GM18498 (cell line): Measurements from ENCODE around the gene TECR.
A peak's percentile ranks its signal among the peaks of the same experiment; 100 is the strongest.
"Not testable (repeated sequence)": the region's sequence is repeated elsewhere in the genome, so short reads cannot be mapped to it uniquely, and the experiment has no call there.

Experiments used
- ATAC-seq: cut with Tn5 transposase; IDR thresholded peaks from one replicate; pipeline ENCODE4 v1.9.1; 2021; ENCODE audit warnings: mild to moderate bottlenecking, moderate library complexity; ENCODE audit not compliant: unreplicated experiment

TECR gene

DNA sequence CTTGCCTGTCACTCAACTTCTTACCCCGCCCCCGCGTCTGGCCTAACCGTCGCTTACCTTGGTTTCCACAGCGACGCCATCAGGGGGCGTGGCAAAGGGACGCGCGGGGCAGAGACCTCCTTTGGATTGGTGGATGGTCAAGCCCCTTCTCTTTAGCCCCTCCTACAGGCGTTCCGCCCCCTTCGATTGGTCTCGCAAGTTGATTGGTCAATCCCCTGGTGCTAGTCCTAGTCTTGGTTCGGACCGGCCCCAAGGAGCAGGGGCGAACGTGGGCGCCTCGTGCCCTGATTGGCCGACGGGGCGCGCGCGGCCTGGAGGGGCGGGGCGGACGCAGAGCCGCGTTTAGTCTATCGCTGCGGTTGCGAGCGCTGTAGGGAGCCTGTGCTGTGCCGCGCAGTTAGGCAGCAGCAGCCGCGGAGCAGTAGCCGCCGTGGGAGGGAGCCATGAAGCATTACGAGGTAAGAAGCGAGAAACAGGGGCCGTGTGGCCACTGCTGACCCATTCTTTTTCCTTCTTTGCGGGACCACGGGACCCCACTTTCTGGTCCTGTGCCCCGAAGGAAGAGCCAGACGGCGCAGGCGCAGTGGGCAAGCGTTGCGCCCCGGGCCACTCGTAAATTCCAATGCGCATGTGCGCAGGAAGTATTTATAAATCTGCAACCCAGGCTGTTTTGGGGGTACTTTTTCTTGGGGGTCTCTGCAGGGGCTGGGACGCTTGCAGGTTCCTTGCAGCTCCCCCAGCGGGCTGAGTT is at the start of gene TECR:
TSS of gene TECR (plus strand) at position 341 of the 751 bp plus-strand sequence. CDS start at position 444, 103 bp downstream.
- ATAC-seq: peak; percentile 97

GRCh38 chr19:14479975-14480699 is 49.3 kb upstream of the TECR start:
- no peak for ATAC-seq

DNA sequence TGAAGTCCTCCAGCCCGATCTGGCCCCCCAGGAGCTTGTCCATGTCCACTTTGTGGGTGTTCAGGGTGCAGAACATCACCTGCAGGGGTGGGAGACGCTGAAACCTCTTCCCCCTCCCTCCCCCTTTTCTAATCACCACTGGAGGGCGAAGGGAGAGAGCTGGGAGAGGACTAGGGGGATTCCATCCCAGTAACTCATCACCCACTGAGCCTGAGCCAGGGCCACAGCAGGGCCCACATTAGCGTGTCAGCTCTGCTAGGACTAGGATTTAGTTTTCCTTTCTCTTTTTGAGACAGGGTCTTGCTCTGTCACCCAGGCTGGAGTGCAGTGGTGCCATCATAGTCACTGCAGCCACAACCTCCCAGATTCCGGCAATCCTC is 48.7 kb upstream of the TECR start:
- no peak for ATAC-seq

DNA sequence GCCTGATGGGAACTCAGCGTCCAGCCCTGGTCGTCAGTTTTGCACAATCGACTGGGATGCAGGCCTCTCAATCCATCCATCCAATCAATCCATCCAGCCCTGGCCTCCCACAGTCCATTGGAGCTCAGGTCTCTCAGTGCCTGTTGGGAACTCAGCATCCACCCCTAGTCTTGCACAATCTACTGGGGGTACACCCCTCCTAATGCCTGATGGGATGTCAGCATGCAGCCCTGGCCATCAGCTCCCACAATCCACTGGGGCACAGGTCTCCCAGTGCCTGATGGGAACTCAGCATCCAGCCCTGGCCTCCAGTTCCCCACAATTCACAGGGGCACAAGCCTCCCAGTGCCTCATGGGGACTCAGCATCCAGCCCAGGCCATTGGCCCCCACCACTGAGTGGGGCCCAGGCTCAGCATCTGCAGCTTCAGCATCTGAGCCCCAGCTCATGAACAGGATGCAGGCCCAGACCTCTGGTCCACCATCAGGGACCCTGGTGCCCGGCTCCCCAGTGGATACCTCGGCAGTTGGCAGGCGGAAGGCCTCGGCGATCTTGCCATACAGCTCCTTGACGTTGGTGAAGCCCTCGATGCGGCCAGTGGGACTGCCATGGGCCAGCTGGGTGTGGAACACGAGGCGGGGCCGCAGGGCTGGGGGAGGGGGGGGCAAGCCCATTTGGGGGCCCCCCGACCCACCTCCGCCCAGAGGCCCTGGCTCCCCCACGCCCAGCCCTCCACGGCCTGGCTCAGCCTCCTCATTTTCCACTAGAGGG is 47.0 kb upstream of the TECR start:
- no peak for ATAC-seq

GRCh38 chr19:14487370-14488125 is 41.8 kb upstream of the TECR start:
- ATAC-seq: no peak

DNA sequence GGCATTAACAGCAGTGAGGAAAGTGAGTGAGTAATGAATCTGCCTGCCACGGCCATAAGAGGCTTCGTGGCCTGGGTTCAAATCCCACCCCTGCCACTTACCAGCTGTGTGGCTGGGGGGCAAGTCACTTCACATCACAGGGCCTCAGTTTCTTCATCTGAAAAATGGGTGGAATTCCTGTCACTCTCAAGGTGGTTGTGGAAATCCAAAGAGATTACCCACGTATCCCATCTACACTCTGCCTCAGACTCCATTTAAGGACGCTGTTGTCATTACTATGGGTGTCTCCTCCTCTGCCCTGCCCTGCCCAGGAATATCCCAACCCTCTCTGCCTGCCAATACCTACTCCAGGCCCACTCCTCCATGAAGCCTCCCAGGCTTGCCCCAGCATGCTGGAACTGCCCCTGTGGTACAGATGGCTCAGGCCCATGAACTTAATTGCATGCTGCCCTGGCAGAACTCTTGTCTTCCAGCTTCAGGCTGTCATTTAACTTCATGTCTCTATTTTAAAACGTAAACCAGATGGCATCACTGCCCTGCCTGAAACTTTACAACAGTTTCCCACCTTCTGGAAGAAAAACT is 36.5 kb upstream of the TECR start:
- no peak for ATAC-seq

DNA sequence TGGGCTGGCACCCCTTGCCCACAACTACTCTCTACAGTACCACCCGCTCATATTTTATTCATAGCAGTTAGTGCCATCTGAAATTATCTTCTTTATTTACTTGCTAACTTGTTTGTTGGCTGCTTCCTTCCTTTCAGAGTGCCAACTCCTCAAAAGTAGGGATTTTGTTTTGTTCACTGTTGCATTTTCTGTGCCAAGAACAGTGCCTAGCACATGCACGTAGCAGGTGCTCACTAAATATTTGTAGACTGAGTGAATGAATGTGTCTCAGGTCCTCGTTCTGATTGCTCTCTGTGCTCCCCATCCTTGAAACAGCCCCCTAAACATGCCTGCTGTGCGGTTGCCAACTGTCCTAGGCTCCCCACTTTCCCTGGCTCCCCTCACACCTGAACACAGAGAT is 35.0 kb upstream of the TECR start:
- no peak for ATAC-seq

GRCh38 chr19:14494910-14495671 is 34.3 kb upstream of the TECR start:
- ATAC-seq: no peak

DNA sequence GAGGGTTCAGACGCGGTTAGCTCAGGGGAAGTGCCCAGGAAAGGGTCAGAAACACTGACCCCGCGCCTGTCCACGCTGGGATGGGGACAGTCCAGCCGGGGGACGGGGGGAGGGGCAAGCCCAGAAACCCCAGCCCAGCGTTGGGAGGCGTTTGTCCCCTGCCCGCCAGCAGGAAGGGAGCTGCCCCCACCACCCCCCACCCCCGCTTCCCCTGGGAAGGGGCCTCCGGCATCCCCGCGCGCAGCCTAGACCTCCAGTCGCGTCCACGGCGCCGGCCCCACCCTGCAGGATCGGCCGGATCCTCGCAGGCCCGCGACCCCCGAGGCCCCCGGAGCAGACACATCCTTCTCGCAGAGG is 33.7 kb upstream of the TECR start:
- ATAC-seq: peak; percentile 19

DNA sequence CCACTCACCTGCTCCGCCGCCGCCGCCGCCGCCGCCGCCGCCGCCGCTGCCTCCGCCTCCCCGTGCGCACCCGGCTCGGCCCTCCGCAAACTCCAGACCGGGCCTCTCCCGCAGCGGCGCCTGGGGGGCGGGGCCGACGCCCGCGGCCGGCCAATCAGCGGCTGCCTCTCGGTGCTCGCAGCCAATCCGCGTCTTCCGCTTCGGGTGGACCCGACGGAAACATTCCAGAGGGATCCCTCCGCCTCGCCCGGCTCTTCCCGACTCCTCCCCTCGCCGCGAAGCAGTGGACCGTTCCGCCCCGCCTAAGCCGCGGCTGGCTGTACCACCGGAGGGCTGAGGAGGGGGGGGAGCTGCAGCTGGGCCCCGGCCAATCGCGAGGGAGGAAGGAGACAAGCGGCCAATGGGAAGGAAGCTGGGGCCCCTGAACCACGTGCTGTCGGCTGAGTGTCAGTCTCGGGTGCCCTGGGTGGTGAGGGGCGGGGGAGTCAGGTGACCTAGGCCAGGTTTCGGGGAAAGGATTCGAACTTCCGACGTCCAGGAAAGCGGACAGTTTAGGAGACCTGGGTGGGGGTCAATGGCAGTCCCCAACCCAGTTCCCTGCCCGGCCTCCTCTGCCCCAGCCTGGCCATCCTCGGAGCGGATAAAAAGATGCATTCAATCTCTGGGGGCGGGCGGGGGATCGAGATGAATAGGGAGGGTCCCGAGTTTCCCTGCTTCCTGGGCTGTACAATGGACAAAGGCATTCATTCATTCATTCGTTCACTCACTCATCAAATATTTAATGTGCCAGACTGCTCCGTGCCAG is 33.2 kb upstream of the TECR start, which contains the start of gene GIPC1:
TSS of gene GIPC1 (minus strand) at position 99 of the 805 bp plus-strand sequence. CDS start 13,151 bp downstream, outside the sequence.
- peak; percentile 81 for ATAC-seq

DNA sequence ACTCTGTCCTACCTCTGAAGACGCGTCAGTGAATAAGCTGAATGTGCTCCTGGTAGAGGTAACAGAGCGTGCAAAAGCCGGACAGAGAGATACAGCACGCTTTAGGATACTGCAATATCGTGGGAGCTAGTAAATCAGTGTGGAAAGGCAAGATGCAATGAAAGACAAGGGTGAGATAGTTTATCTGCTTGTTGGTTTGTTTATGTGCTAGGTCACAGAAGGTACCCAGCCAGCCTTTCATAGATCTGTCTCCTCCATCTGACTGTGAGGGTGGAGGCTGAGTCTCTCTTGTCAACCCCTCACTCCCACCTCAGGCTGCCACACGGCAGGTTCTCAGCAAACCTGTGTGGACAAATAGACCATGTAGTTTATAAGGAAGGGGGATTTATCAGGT is 32.6 kb upstream of the TECR start:
- ATAC-seq: no peak

- no peak for ATAC-seq
These were observed 32.0 kb upstream of the TECR start for GRCh38 chr19:14497228-14497921.

GRCh38 chr19:14502334-14503092 is 26.9 kb upstream of the TECR start:
- no peak for ATAC-seq

GRCh38 chr19:14503285-14503684 is 26.1 kb upstream of the TECR start:
- no peak for ATAC-seq

DNA sequence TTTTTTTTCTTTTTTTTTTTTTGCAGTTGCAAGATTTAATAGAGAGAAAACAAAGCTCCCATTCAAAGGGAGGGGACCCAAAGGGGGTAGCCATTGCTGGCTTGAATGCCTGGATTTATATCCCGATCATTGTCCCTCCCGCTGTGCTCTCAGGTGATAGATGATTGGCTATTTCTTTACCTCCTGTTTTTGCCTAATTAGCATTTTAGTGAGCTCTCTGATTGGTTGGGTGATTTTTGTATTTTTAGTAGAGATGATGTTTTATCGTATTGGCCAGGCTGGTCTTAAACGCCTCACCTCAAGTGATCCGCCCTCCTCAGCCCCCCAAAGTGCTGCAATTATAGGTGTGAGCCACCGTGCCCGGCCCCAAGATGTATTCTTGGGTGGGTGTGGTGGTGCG is 24.8 kb upstream of the TECR start:
- ATAC-seq: not testable (repeated sequence)

- no peak for ATAC-seq
These were observed 23.7 kb upstream of the TECR start for GRCh38 chr19:14505488-14506239.
